NCI-H2171 treated with DMSO at 0.1 percent for 48 hours (cell line): Measurements from ENCODE around the gene DPP4.
"Not testable (repeated sequence)": the region's sequence is repeated elsewhere in the genome, so short reads cannot be mapped to it uniquely, and the experiment has no call there.

Experiments
- DNase-seq: peaks from one replicate; lab custom pipeline; 2025; lab: John Stamatoyannopoulos, UW

Gene DPP4

GRCh38 chr2:161990036-161990435, 84.0 kb downstream of the DPP4 start:
- DNase-seq = no peak

GRCh38 chr2:161988589-161988988, 85.4 kb downstream of the DPP4 start:
- DNase-seq = no peak

GRCh38 chr2:161987311-161987710, 86.7 kb downstream of the DPP4 start:
- DNase-seq = no peak

DNA sequence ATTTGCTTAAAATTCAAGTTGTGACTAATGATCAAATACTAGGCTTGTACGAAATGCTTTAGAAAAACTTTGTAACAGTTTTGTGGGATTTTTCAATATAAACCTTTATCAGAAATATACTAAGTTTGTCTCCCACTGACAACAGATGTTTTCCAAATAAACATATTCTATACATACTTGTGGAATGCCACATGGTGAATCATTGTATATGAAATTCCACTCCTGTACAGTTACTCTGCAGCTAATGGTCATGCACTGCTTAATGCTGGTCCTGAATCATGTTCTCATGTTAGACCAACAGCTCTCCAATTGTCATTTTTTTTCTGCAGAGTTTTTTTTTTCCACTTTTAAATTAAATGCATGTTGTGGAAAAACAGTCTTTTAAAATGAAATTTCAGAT, 90.1 kb downstream of the DPP4 start:
- no peak for DNase-seq

DNA sequence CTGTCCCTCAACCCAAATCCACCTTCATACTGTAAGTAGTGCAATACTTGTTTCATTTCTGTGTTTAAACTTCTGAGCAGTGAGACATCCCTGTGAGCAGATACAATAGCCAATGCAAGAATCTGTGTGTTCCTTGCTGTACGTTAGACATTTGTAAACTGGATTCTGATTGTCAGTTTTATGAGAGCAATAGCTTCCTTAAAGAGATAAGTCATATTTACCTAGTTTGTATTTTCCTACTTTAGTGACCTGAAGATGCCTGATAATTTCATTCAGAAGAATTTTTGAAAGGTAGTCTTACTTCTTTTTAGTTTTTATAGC, 90.7 kb downstream of the DPP4 start:
- DNase-seq = no peak

DNA sequence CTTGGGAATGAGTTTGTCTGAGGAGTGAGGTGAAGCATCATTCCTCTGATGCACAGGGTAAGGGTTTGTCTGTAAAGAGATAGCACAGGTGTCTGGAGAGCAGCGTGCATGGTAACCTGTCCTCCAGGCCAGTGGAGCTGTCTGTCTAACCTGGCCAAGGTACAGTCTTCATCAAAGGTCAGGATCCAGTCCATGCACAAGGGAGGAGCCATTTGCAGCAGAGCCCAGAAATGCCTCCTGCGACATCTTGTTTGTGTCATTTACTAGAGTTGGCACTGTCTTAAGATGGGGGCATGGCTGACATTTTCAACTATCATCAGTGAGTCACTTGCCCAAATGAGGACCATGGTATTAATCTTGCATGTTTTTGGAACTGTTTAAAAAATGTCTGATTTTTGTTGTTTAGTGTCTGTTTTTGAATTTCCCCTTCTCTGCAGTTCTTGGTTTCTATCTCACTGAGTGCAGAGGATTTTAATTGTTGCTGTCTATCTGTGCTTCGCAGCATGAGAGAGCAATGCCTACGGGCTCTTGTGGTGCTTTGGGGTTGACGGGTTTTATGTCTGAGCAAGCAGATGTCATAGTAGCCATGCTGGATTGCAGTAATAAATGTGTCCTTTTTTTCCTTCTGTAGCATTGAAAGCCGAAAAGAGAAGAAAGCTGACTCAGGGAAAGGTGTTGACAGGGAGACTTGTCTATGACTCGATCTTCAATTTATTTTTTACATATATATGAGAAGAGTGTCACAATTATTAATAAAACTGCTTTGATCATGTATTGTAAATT, 91.3 kb downstream of the DPP4 start:
- peak; percentile 12 for DNase-seq

DNA sequence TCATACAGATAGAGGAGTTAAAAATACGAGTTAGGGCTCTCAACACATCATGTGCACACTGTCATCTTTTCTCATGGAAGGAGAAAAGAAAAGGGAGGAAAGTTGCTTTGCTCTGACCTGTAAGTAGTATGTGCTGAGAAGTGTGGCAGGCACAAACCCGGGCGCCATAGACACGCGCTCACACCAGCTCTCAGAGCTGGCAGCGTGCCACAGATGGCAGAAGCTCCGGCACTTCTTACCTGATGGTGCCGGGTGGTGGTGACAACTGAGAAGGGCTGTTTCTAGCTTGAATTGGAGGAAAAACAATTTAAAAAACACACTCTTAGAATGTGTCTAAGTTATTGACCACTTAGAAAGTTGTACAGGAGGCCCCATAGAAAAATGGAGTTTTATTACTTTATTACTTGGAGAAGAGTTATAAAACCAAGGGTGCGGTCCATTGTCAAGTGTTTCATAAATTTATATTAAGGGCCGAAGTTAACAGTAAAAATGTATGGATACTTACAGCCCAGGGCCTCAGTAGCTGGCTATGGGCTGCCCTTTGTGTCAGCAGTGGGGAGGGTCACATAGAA, 92.2 kb downstream of the DPP4 start:
- DNase-seq = peak; percentile 86

DNA sequence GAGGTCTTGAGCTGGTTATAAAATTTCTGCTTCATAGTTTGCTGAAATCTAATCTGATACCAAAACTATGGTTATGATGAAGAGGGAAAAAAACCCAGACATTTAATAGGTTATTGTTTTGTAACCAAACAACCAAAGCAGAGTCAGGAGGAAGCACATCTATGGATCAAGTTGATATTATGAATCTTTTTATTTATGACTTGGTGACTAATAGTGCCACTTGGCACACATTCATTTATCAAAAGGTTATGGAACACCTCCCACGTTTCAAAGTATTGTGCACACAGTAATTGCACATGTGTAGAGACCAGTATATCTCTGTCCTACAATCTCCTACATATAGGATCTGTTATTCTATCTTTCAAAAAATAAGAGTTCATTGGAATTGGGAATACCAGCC, 93.0 kb downstream of the DPP4 start:
- DNase-seq = peak; percentile 42

GRCh38 chr2:161979490-161979889, 94.5 kb downstream of the DPP4 start:
- DNase-seq = no peak

- DNase-seq = not testable (repeated sequence)
Observed at GRCh38 chr2:161977926-161978325, 96.1 kb downstream of the DPP4 start.

GRCh38 chr2:161976917-161977316, 97.1 kb downstream of the DPP4 start:
- DNase-seq = no peak

DNA sequence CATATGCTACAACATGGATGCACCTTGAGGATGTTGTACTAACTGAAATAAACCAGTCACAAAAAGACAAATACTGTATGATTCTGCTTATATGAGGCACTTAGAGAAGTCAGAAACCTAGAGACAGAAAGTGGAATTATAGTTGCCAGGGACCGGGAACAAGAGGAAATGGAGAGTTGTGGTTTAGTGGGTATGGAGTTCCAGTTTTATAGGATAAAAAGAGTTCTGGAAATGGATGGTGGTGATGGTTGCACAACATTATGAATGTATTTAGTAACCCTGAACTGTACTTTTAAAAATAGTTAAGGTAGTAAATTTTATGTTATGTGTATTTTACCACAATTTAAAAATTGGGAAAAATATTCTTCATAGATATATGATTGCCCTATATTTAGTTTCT, 97.7 kb downstream of the DPP4 start:
- DNase-seq = no peak

GRCh38 chr2:161975813-161976160, 98.2 kb downstream of the DPP4 start:
- no peak for DNase-seq

DNA sequence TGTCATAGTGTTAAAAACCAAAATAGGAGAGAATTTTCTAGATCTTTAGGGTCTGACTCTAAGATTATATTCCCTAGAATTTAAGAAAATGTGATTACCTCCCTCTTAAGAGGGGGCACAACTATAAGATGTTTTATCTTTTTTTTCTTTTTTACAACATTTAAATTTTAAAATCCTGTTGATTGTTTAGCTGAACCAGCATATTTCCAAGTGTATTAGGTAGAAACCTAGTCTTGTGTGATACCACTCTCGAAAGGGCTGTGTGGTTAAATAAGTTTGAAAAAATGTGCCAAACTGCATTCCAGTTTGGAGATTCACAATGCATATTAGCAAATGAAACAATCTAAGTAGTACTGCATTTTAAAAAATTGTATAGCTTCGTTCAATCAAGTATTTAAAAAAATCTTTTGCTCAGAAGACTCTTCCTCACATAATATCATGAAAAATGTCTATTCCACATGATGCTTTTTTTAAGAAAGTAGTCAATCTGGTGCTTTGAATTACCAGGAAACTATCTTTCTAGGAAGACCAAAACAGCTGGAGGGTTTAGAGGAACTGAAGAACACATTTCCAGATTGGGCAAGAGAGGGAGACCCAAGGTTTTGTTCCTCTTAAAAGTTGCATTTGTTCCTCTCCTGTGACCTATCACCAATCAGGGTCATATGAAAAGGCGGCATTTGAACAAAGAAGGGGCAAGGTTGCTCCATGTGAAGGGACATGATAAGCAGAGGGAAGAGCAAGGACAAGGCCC, 98.8 kb downstream of the DPP4 start:
- DNase-seq = no peak

- DNase-seq = no peak
Observed at GRCh38 chr2:161974461-161974860, 99.6 kb downstream of the DPP4 start.

- no peak for DNase-seq
Observed at GRCh38 chr2:161972866-161973265, 101.1 kb downstream of the DPP4 start.

- DNase-seq = no peak
Observed at GRCh38 chr2:161972232-161972631, 101.8 kb downstream of the DPP4 start.

DNA sequence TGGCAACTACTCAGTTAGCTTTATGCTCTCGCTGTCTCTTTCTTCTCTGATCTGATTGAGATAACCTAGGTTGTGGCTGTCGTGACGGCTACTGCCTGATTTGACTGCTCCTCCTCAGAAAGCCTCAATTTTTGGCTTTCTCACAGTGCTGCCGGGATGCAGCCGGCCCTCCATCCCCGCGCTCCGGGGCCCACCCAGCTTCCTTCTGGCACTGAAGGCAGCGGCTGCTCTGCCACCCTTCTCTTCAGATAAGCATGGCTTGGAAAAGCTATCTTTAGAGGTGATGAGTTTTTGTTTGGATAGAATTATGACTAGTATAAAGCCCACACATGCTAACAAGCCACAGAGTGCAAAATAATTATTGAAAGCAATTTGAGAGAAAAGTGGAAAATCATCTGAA, 102.5 kb downstream of the DPP4 start:
- DNase-seq = no peak

- no peak for DNase-seq
Observed at GRCh38 chr2:161969159-161969558, 104.9 kb downstream of the DPP4 start.

DNA sequence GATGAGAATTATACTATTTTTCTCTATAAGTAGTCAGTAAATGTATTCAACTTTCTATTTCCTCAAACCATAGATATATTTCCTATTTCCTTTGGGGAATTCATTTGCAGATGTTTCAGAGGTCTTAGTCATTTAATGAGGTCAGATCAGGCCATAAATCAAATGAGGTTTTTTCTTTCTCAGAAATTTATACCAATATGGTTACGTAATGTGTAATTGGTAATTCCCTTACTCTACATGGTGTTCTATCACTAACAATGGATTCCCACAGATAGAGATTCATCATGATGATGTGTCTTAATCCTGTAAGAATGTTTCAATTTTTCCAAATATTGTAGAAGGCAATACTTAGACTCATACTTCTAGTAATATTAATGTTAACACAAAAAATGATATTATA, 108.0 kb downstream of the DPP4 start:
- no peak for DNase-seq

DNA sequence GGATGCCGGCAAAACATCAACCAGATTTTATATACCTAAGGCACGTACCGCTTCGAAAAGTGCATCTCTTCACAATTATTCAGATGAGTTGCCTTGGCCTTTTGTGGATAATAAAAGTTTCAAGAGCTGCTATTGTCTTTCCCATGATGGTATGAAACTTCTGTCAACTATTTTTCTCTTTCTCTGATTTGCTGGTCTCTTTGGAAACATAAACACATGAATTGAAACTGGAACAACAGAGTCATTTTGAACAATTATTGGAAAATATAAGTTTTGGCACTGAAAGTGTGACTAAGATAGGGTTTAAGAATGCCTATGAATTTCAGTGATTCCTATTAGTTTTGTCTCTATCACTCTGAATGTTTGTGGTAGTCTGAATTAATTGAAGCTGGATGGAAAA, 109.9 kb downstream of the DPP4 start:
- no peak for DNase-seq

GRCh38 chr2:161962160-161962559, 111.9 kb downstream of the DPP4 start:
- no peak for DNase-seq

DNA sequence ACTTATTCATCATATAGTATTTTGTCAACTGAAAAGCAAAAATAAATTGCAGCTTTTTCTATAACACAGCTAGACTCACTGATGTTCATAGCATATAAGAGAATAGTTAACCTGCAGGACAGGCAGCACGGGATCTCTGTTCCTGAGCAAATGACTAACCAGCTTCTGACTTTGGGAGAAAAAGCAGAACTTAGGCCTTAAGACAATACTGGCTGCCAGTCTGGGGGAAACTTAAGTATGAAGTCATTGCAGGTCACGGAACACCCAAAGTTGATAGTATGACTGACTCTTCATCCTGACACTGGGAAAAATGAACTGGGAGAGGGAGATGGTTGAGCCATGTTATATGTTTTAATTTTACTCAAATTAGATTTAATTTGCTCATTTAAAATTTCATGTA, 113.0 kb downstream of the DPP4 start:
- DNase-seq = no peak

GRCh38 chr2:161956738-161957137, 117.3 kb downstream of the DPP4 start:
- no peak for DNase-seq
